Measurements from ENCODE around the gene ACR. TPM values are rescaled to one million over a fixed set of nuclear protein-coding genes. Genes with fewer than 3 reads are reported as not detected.

ACR gene
- total and polyA plus RNA-seq, 4 donors: 0.07 to 0.17 (median 0.12) TPM

DNA sequence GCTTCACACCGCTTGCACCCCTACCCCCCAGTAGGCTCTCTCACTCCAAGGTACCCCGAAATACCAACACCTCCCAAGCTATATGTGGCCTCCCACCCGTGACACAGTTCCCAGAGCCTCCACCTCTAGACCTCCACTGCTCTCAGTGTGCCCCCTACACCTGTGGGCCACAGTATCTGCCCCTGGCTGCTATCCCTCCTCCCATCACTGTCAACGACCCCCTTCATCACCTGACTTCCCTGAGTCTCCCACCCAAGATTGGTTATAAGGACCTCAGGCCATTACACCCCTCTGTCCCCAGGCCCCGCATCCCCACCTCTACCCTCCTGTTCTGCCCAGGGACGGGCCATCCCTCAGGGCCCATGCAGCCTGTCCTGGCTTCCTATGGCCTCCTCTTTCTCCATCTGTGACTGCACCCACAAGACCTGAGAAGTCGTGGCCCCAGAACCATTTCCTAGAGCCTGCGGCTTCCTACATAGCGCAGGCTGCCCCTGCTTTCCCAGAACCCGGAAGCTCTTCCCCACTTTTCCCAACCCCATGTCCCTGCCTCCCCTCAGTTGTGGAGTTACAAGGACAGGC, 734 bp downstream of the ACR start:
- Histone ChIP-seq H3K9ac (ENCODE audit: low read depth in 1 of 2, low read length in 2 of 2) (no peak overlapping the region), H3K27ac (ENCODE audit: low read depth in 1 of 2, low read length in 2 of 2) (no peak overlapping the region), H3K27me3 (ENCODE audit: control insufficient read depth in 4 of 4, insufficient read depth in 4 of 4, low read length in 3 of 4) (no peaks in the 10 kb centered on the region), H3K4me1 (ENCODE audit: control insufficient read depth in 4 of 4, insufficient read depth in 4 of 4, low read length in 3 of 4) (no peaks in the 10 kb centered on the region), H3K4me3 (ENCODE audit: low read depth in 1 of 3, low read length in 3 of 3) (no peak overlapping the region), H3K36me3 (ENCODE audit: control insufficient read depth in 4 of 4, insufficient read depth in 3 of 4, low read depth in 1 of 4, low read length in 3 of 4) (no peaks in the 10 kb centered on the region), H3K9me3 (ENCODE audit: control insufficient read depth in 4 of 4, low read length in 3 of 4) (no peaks in the 10 kb centered on the region)
- WGBS: 91% methylated on average over 10 of the region's 10 CpGs
- no peak for DNase-seq (ENCODE audit: low spot score)
- TF ChIP-seq, protein P1, sequence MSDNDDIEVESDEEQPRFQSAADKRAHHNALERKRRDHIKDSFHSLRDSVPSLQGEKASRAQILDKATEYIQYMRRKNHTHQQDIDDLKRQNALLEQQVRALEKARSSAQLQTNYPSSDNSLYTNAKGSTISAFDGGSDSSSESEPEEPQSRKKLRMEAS (IDR thresholded peaks at IDR 0.05): no peak
- no peak for TF ChIP-seq GABPA (IDR thresholded peaks at IDR 0.05 in 1 of 2, conservative IDR thresholded peaks at IDR 0.05 in 1 of 2)
- no peak for TF ChIP-seq HNF4G (IDR thresholded peaks at IDR 0.05)
- TF ChIP-seq EGR1 (IDR thresholded peaks at IDR 0.05; ENCODE audit: low read depth in 2 of 2): no peak

DNA sequence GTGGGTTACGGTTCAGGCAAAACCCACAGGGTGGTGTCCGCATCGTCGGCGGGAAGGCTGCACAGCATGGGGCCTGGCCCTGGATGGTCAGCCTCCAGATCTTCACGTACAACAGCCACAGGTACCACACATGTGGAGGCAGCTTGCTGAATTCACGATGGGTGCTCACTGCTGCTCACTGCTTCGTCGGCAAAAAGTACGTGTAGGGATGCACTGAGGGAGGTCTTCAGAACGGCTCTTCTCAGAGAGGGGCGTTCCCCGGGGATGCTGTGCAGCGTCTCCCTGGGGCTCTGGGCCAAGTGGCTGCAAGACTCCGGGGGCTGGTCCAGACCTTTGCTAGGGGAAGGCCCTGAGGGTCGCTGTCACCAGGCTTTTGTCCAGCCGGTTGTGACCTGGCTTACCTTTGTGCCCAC, 1.3 kb downstream of the ACR start:
- Histone ChIP-seq H3K4me3 (ENCODE audit: low read depth in 1 of 3, low read length in 3 of 3) (no peak overlapping the region), H3K27me3 (ENCODE audit: control insufficient read depth in 4 of 4, insufficient read depth in 4 of 4, low read length in 3 of 4) (no peaks in the 10 kb centered on the region), H3K27ac (ENCODE audit: low read depth in 1 of 2, low read length in 2 of 2) (no peak overlapping the region), H3K9ac (ENCODE audit: low read depth in 1 of 2, low read length in 2 of 2) (no peak overlapping the region), H3K36me3 (ENCODE audit: control insufficient read depth in 4 of 4, insufficient read depth in 3 of 4, low read depth in 1 of 4, low read length in 3 of 4) (no peaks in the 10 kb centered on the region), H3K9me3 (ENCODE audit: control insufficient read depth in 4 of 4, low read length in 3 of 4) (no peaks in the 10 kb centered on the region), H3K4me1 (ENCODE audit: control insufficient read depth in 4 of 4, insufficient read depth in 4 of 4, low read length in 3 of 4) (no peaks in the 10 kb centered on the region)
- no peak for DNase-seq (ENCODE audit: low spot score)
- 85% methylated on average over 17 of the region's 17 CpGs for WGBS
- no peak for TF ChIP-seq TAF1 (conservative IDR thresholded peaks at IDR 0.05)
- TF ChIP-seq EGR1 (IDR thresholded peaks at IDR 0.05; ENCODE audit: low read depth in 2 of 2): no peak
- no peak for TF ChIP-seq HNF4G (IDR thresholded peaks at IDR 0.05)
- no peak for TF ChIP-seq FOXA2 (IDR thresholded peaks at IDR 0.05)
- TF ChIP-seq, protein P2, sequence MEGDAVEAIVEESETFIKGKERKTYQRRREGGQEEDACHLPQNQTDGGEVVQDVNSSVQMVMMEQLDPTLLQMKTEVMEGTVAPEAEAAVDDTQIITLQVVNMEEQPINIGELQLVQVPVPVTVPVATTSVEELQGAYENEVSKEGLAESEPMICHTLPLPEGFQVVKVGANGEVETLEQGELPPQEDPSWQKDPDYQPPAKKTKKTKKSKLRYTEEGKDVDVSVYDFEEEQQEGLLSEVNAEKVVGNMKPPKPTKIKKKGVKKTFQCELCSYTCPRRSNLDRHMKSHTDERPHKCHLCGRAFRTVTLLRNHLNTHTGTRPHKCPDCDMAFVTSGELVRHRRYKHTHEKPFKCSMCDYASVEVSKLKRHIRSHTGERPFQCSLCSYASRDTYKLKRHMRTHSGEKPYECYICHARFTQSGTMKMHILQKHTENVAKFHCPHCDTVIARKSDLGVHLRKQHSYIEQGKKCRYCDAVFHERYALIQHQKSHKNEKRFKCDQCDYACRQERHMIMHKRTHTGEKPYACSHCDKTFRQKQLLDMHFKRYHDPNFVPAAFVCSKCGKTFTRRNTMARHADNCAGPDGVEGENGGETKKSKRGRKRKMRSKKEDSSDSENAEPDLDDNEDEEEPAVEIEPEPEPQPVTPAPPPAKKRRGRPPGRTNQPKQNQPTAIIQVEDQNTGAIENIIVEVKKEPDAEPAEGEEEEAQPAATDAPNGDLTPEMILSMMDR (IDR thresholded peaks at IDR 0.05; ENCODE audit: low read depth, low read length, missing input control): no peak
- no peak for TF ChIP-seq RXRA (IDR thresholded peaks at IDR 0.05)
- no peak for TF ChIP-seq YY1 (IDR thresholded peaks at IDR 0.05)
- TF ChIP-seq, protein P3, sequence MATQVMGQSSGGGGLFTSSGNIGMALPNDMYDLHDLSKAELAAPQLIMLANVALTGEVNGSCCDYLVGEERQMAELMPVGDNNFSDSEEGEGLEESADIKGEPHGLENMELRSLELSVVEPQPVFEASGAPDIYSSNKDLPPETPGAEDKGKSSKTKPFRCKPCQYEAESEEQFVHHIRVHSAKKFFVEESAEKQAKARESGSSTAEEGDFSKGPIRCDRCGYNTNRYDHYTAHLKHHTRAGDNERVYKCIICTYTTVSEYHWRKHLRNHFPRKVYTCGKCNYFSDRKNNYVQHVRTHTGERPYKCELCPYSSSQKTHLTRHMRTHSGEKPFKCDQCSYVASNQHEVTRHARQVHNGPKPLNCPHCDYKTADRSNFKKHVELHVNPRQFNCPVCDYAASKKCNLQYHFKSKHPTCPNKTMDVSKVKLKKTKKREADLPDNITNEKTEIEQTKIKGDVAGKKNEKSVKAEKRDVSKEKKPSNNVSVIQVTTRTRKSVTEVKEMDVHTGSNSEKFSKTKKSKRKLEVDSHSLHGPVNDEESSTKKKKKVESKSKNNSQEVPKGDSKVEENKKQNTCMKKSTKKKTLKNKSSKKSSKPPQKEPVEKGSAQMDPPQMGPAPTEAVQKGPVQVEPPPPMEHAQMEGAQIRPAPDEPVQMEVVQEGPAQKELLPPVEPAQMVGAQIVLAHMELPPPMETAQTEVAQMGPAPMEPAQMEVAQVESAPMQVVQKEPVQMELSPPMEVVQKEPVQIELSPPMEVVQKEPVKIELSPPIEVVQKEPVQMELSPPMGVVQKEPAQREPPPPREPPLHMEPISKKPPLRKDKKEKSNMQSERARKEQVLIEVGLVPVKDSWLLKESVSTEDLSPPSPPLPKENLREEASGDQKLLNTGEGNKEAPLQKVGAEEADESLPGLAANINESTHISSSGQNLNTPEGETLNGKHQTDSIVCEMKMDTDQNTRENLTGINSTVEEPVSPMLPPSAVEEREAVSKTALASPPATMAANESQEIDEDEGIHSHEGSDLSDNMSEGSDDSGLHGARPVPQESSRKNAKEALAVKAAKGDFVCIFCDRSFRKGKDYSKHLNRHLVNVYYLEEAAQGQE (IDR thresholded peaks at IDR 0.05): no peak
- no peak for TF ChIP-seq SP1 (IDR thresholded peaks at IDR 0.05)
- TF ChIP-seq HNF4A (conservative IDR thresholded peaks at IDR 0.05): no peak
- TF ChIP-seq JUND (IDR thresholded peaks at IDR 0.05): no peak
- no peak for TF ChIP-seq RAD21 (IDR thresholded peaks at IDR 0.05)
- TF ChIP-seq, protein P1 (IDR thresholded peaks at IDR 0.05): no peak
- TF ChIP-seq NR2F2 (IDR thresholded peaks at IDR 0.05): no peak
- TF ChIP-seq, protein P4, sequence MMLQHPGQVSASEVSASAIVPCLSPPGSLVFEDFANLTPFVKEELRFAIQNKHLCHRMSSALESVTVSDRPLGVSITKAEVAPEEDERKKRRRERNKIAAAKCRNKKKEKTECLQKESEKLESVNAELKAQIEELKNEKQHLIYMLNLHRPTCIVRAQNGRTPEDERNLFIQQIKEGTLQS (IDR thresholded peaks at IDR 0.05): no peak
- no peak for TF ChIP-seq GABPA (IDR thresholded peaks at IDR 0.05 in 1 of 2, conservative IDR thresholded peaks at IDR 0.05 in 1 of 2)

Measured in liver (tissue), 9 donors.